Liver (tissue), 9 donors: ENCODE measurements around the gene LGALS7B. TPM values are rescaled to one million over a fixed set of nuclear protein-coding genes. Genes with fewer than 3 reads are reported as not detected.
"Not testable (repeated sequence)": the region's sequence is repeated elsewhere in the genome, so short reads cannot be mapped to it uniquely, and the experiment has no call there.

Experiments
- DNase-seq: peaks from one replicate; pipeline ENCODE4 v3.0.0-alpha.2; 2017; ENCODE audit warnings: low spot score
- H3K27ac ChIP-seq, 2 donors: one replicate each; pipeline ENCODE4 v1.7.0; 2013; ENCODE audit warnings: inconsistent platforms in 2 of 2, low read length in 2 of 2, control low read depth in 1 of 2, low read depth in 1 of 2, mild to moderate bottlenecking in 1 of 2
- H3K27me3 ChIP-seq, 4 donors: one replicate each; pipeline versions ENCODE4 v1.6.1 to v1.7.0; 2013; ENCODE audit warnings: low read length in 3 of 4, inconsistent platforms in 1 of 4, mild to moderate bottlenecking in 1 of 4, moderate library complexity in 1 of 4; ENCODE audit not compliant: control insufficient read depth in 4 of 4, insufficient read depth in 4 of 4
- H3K36me3 ChIP-seq, 4 donors: one replicate each; pipeline versions ENCODE4 v1.6.1 to v1.7.0; 2013; ENCODE audit warnings: low read length in 3 of 4, mild to moderate bottlenecking in 3 of 4, low read depth in 1 of 4, moderate library complexity in 1 of 4; ENCODE audit not compliant: control insufficient read depth in 4 of 4, insufficient read depth in 3 of 4
- H3K4me1 ChIP-seq, 4 donors: one replicate each; pipeline versions ENCODE4 v1.6.1 to v1.7.0; 2013; ENCODE audit warnings: low read length in 3 of 4, mild to moderate bottlenecking in 3 of 4, moderate library complexity in 1 of 4; ENCODE audit not compliant: control insufficient read depth in 4 of 4, insufficient read depth in 4 of 4
- H3K4me3 ChIP-seq, 3 donors: one replicate each; pipeline versions ENCODE4 v1.6.1 to v1.7.0; 2013; ENCODE audit warnings: low read length in 3 of 3, control low read depth in 1 of 3, low read depth in 1 of 3, mild to moderate bottlenecking in 1 of 3
- H3K9ac ChIP-seq, 2 donors: one replicate each; pipeline ENCODE4 v1.7.0; 2013; ENCODE audit warnings: low read length in 2 of 2, mild to moderate bottlenecking in 2 of 2, moderate library complexity in 2 of 2, control low read depth in 1 of 2, low read depth in 1 of 2
- H3K9me3 ChIP-seq, 4 donors: one replicate each; pipeline versions ENCODE4 v1.6.1 to v1.7.0; 2013; ENCODE audit warnings: low read length in 3 of 4; ENCODE audit not compliant: control insufficient read depth in 4 of 4
- ATF3 ChIP-seq: IDR thresholded peaks from 2 replicates; pipeline ENCODE4 v1.6.1; 2016; ENCODE audit warnings: antibody characterized with exemption
- EGR1 ChIP-seq, 2 donors: IDR thresholded peaks; 2 replicates each; pipeline ENCODE4 v1.6.1; 2016 to 2018; ENCODE audit warnings: antibody characterized with exemption in 2 of 2, low read depth in 2 of 2
- FOXA1 ChIP-seq: IDR thresholded peaks from 2 replicates; pipeline ENCODE4 v1.6.1; 2016; ENCODE audit warnings: antibody characterized with exemption
- FOXA2 ChIP-seq: IDR thresholded peaks from 2 replicates; pipeline ENCODE4 v1.6.1; 2016; ENCODE audit warnings: antibody characterized with exemption
- GABPA ChIP-seq, 2 donors: IDR thresholded peaks in 1 of 2; conservative IDR thresholded peaks in 1 of 2; 2 replicates each; pipeline ENCODE4 v1.6.1; 2016; ENCODE audit warnings: antibody characterized with exemption in 2 of 2, mild to moderate bottlenecking in 1 of 2, moderate library complexity in 1 of 2
- HNF4A ChIP-seq, 2 donors: conservative IDR thresholded peaks; 2 replicates each; pipeline ENCODE4 v1.6.1; 2016; ENCODE audit warnings: antibody characterized with exemption in 2 of 2, mild to moderate bottlenecking in 2 of 2
- MAX ChIP-seq: IDR thresholded peaks from 2 replicates; pipeline ENCODE4 v1.6.1; 2016; ENCODE audit warnings: antibody characterized with exemption
- NR2F2 ChIP-seq: IDR thresholded peaks from 2 replicates; pipeline ENCODE4 v1.6.1; 2016; ENCODE audit warnings: antibody characterized with exemption
- RXRA ChIP-seq, 2 donors: IDR thresholded peaks; 2 replicates each; pipeline ENCODE4 v1.6.1; 2017 to 2018; ENCODE audit warnings: antibody characterized with exemption in 2 of 2, mild to moderate bottlenecking in 1 of 2
- SP1 ChIP-seq: IDR thresholded peaks from 2 replicates; pipeline ENCODE4 v1.6.1; 2018; ENCODE audit warnings: antibody characterized with exemption, mild to moderate bottlenecking
- TAF1 ChIP-seq: conservative IDR thresholded peaks from 2 replicates; pipeline ENCODE4 v1.6.1; 2016; ENCODE audit warnings: antibody characterized with exemption, mild to moderate bottlenecking
- YY1 ChIP-seq: IDR thresholded peaks from 2 replicates; pipeline ENCODE4 v1.6.1; 2016; ENCODE audit warnings: antibody characterized with exemption, mild to moderate bottlenecking
- ZBTB33 ChIP-seq: IDR thresholded peaks from 2 replicates; pipeline ENCODE4 v1.6.1; 2016; ENCODE audit warnings: antibody characterized with exemption
- WGBS: extraction: QIAGEN DNeasy Blood & Tissue Kit; methylation state at CpG from one replicate; pipeline ENCODE4 v1.1.7; 2013; 5-methylcytosine and 5-hydroxymethylcytosine counted together
- polyA plus RNA-seq, 2 donors: library from polyadenylated mRNA; stranded (reverse) in 1 of 2; unstranded in 1 of 2; fragments of 200-250 nt in 1 of 2; fragments of >200 nt in 1 of 2; fragmentation: Nextera tagmentation in 1 of 2; extraction: Ambion mirVana in 1 of 2; gene quantifications; one replicate each; pipeline versions ENCODE4 v1.2.1 to v1.2.3, GENCODE V29; 2013 to 2015
- total RNA-seq, 2 donors: library from RNA; depleted of rRNA; stranded (reverse); fragments of >200 nt; gene quantifications; one replicate each; pipeline ENCODE4 v1.2.3, GENCODE V29; 2014
- donor health status: healthy.
- donor health status: healthy.
- donor health status: healthy.
- donor health status: healthy.
- donor health status: healthy.

LGALS7B gene
- total and polyA plus RNA-seq, 4 donors, result 0.36 TPM; not detected in 3

GRCh38 chr19:38819231-38819920 is 30.4 kb downstream of the LGALS7B start:
- no peak overlapping the region for H3K4me3 ChIP-seq
- H3K9me3 ChIP-seq, result no peaks in the 10 kb centered on the region
- peaks cover 14 to 42% (median 27%) of the 10 kb centered on the region in 4 donors for H3K36me3 ChIP-seq
- no peak overlapping the region for H3K27ac ChIP-seq
- no peak for DNase-seq
- H3K27me3 ChIP-seq, result no peaks in the 10 kb centered on the region
- WGBS, result 75% methylated on average over 13 of the region's 13 CpGs
- peaks cover 0 to 15% (median 7%) of the 10 kb centered on the region in 4 donors for H3K4me1 ChIP-seq
- TF ChIP-seq TAF1 (no peak), GABPA (IDR thresholded peaks at IDR 0.05 in 1 of 2, conservative IDR thresholded peaks at IDR 0.05 in 1 of 2) (no peak), ZBTB33 (no peak), YY1 (no peak), RXRA (IDR thresholded peaks at IDR 0.05) (no peak), NR2F2 (no peak), FOXA1 (no peak), FOXA2 (no peak), ATF3 (no peak), HNF4A (conservative IDR thresholded peaks at IDR 0.05) (no peak), SP1 (no peak), EGR1 (IDR thresholded peaks at IDR 0.05; ENCODE audit: low read depth in 2 of 2) (no peak), MAX (no peak)
- H3K9ac ChIP-seq, result no peak overlapping the region

- peaks cover 9 to 29% (median 25%) of the 10 kb centered on the region in 4 donors for H3K36me3 ChIP-seq
- not testable (repeated sequence) for H3K27ac ChIP-seq, H3K9me3 ChIP-seq, H3K9ac ChIP-seq, H3K27me3 ChIP-seq, DNase-seq, H3K4me3 ChIP-seq
- WGBS, result 97% methylated on average over 29 of the region's 29 CpGs
- H3K4me1 ChIP-seq, result peaks cover 0 to 15% (median 7%) of the 10 kb centered on the region in 4 donors
Measured at GRCh38 chr19:38821230-38821825, 32.3 kb downstream of the LGALS7B start.

- not testable (repeated sequence) for H3K9me3 ChIP-seq, H3K27me3 ChIP-seq, H3K27ac ChIP-seq, H3K9ac ChIP-seq, H3K4me3 ChIP-seq, DNase-seq
- 74% methylated on average over 7 of the region's 7 CpGs for WGBS
- peaks cover 4 to 22% (median 16%) of the 10 kb centered on the region in 4 donors for H3K36me3 ChIP-seq
- peaks cover 8 to 34% (median 21%) of the 10 kb centered on the region in 4 donors for H3K4me1 ChIP-seq
Measured at GRCh38 chr19:38825936-38826335, 36.9 kb downstream of the LGALS7B start.
